ENCODE measurements around the gene ATMIN. TPM values are rescaled to one million over a fixed set of nuclear protein-coding genes. Genes with fewer than 3 reads are reported as not detected.
A peak's percentile ranks its signal among the peaks of the same experiment; 100 is the strongest.

ATMIN gene
- total RNA-seq, 1 donor from 2014 or later: 43.2 TPM

DNA sequence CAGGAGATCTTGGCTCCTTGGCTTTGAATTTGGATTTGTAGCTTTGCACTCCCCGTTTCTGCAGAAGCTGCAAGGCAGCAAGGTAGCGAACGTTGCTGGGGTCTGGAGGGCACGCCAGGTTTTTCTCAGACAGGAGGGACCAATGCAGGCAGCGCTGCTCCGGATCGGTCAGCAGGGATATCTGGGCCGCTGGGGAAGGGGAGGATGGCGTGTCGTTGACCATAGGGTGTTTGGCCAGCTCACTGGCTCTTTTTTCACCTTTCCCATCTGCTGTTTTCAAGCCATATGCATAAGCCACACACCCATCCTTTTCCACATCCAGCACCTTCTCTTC lies 25.6 kb downstream of the ATMIN start:
- Mint-ChIP-seq H3K36me3 (no peaks in the 10 kb centered on the region), H3K4me1 (no peaks in the 10 kb centered on the region), H3K4me3 (no peak overlapping the region), H3K27ac (no peak overlapping the region), H3K9me3 (no peaks in the 10 kb centered on the region), H3K27me3 (ENCODE audit: low read depth) (no peaks in the 10 kb centered on the region)
- DNase-seq (ENCODE audit: low spot score in 2 of 2, unreplicated experiment in 2 of 2): no peak
- TF ChIP-seq, protein P1, sequence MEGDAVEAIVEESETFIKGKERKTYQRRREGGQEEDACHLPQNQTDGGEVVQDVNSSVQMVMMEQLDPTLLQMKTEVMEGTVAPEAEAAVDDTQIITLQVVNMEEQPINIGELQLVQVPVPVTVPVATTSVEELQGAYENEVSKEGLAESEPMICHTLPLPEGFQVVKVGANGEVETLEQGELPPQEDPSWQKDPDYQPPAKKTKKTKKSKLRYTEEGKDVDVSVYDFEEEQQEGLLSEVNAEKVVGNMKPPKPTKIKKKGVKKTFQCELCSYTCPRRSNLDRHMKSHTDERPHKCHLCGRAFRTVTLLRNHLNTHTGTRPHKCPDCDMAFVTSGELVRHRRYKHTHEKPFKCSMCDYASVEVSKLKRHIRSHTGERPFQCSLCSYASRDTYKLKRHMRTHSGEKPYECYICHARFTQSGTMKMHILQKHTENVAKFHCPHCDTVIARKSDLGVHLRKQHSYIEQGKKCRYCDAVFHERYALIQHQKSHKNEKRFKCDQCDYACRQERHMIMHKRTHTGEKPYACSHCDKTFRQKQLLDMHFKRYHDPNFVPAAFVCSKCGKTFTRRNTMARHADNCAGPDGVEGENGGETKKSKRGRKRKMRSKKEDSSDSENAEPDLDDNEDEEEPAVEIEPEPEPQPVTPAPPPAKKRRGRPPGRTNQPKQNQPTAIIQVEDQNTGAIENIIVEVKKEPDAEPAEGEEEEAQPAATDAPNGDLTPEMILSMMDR (IDR thresholded peaks at IDR 0.05; ENCODE audit: unreplicated experiment): no peak

DNA sequence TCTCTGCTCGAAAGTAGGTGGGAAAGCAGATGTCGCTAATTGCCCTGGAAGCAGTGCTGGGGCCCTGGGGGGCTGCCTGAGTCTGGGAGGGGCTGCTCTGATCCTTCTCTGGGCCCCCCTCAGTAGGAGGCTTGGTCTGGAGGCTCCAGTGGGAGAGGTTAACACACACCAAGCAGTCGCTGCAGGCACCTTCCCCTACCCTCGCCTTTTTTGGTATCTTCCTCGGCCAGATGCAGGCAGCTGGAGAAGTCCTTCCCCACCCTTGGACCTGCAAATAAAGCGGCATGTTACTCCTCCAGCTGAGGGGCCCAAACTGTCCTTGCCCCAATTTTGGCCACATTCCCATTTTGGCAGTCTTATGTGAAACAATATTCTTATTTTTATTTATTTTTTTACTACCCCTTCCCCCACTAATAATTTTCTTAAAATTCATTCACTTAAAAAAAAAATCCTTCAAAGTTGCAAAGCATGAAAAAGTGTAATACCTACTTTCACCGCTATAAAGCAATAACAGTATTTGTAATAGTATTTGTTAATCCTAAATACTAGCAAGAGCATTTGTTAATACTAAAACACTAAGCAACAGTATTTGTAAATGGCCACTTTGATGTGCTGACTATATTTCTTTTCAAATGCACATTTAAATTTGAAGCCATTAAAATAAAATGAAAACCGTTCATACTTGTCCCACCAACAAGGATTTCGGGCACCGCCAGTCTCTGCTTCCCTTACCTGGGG lies 26.4 kb downstream of the ATMIN start:
- TF ChIP-seq, protein P1 (IDR thresholded peaks at IDR 0.05; ENCODE audit: unreplicated experiment): peak; percentile 27
- Mint-ChIP-seq H3K9me3 (no peaks in the 10 kb centered on the region), H3K4me3 (no peak overlapping the region), H3K36me3 (no peaks in the 10 kb centered on the region), H3K4me1 (peaks cover 5% of the 10 kb centered on the region), H3K27me3 (ENCODE audit: low read depth) (no peaks in the 10 kb centered on the region), H3K27ac (no peak overlapping the region)
- DNase-seq (ENCODE audit: low spot score in 2 of 2, unreplicated experiment in 2 of 2): no peak

- no peak overlapping the region for H3K4me3 Mint-ChIP-seq
These were observed 31.0 kb downstream of the ATMIN start for GRCh38 chr16:81066681-81067080.

DNA sequence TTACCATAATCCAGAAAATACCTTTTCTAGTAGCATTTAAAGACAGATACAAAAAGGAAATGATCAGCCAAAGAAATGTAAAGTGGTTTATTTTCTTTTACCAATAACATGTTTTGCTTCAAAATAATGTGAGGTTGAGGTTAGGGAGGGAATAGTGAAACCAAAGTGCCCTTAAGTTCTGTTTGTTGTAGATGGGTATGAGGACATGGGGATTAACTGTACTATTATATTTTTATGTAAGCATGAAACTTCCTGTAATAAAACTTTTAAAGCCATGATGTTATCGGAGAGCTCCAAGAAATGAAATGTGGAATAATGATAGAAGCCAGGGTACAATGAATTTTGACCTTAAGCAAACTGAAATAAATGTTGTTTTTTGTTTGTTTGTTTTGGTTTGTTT lies 31.5 kb downstream of the ATMIN start:
- Mint-ChIP-seq H3K27me3 (ENCODE audit: low read depth) (no peaks in the 10 kb centered on the region), H3K4me3 (no peak overlapping the region), H3K4me1 (peaks cover 7% of the 10 kb centered on the region), H3K9me3 (peaks cover 4% of the 10 kb centered on the region), H3K36me3 (peaks cover 4% of the 10 kb centered on the region), H3K27ac (peak overlapping the region; percentile 23)
- DNase-seq (ENCODE audit: low spot score in 2 of 2, unreplicated experiment in 2 of 2): no peak
- TF ChIP-seq, protein P1 (IDR thresholded peaks at IDR 0.05; ENCODE audit: unreplicated experiment): no peak

More at GRCh38 chr16:81066681-81067080, 31.0 kb downstream of the ATMIN start:
- TF ChIP-seq, protein P1 (IDR thresholded peaks at IDR 0.05; ENCODE audit: unreplicated experiment): no peak
- Mint-ChIP-seq H3K27me3 (ENCODE audit: low read depth) (no peaks in the 10 kb centered on the region), H3K36me3 (peaks cover 4% of the 10 kb centered on the region), H3K4me1 (peaks cover 7% of the 10 kb centered on the region), H3K27ac (peak overlapping the region; percentile 23), H3K9me3 (peaks cover 4% of the 10 kb centered on the region)
- DNase-seq (ENCODE audit: low spot score in 2 of 2, unreplicated experiment in 2 of 2): no peak

DNA sequence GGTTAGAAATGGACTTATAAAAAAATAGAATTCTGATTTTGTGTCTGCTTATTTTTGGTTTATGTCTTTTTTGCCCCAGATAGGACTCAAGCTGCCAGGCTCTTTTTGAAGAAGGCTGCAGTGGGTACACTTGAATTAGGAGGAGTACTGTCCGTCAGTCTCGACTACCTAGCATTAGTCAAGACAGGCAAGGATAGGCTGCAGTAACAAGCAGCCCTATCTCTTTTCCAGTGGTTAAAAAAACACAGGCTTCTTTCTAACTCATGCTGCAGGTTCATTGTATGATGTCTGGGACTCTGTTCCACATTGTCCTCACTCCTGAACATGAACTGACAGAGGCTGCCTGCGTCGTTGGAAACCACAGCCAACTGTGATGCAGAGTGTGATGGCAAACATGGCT lies 33.4 kb downstream of the ATMIN start:
- TF ChIP-seq, protein P1 (IDR thresholded peaks at IDR 0.05; ENCODE audit: unreplicated experiment): no peak
- Mint-ChIP-seq H3K4me1 (peaks cover 20% of the 10 kb centered on the region), H3K27me3 (ENCODE audit: low read depth) (no peaks in the 10 kb centered on the region), H3K9me3 (peaks cover 4% of the 10 kb centered on the region), H3K27ac (no peak overlapping the region), H3K4me3 (no peak overlapping the region), H3K36me3 (peaks cover 4% of the 10 kb centered on the region)
- no peak for DNase-seq (ENCODE audit: low spot score in 2 of 2, unreplicated experiment in 2 of 2)
